Kidney epithelial cell (primary cell): Measurements from ENCODE around the gene PUSL1. TPM values are rescaled to one million over a fixed set of nuclear protein-coding genes. Genes with fewer than 3 reads are reported as not detected.
"Not testable (repeated sequence)": the region's sequence is repeated elsewhere in the genome, so short reads cannot be mapped to it uniquely, and the experiment has no call there.

Experiments used
- DNase-seq: peaks from one replicate; pipeline ENCODE4 v3.0.0-alpha.2; 2010; ENCODE audit warnings: low read depth
- H3K27me3 ChIP-seq: 2 replicates; pipeline ENCODE4 v1.6.0; 2011; ENCODE audit warnings: low read length; ENCODE audit not compliant: control insufficient read depth, insufficient read depth
- H3K36me3 ChIP-seq: 2 replicates; pipeline ENCODE4 v1.5.1; 2011; ENCODE audit warnings: low read length; ENCODE audit not compliant: control insufficient read depth, insufficient read depth
- H3K4me3 ChIP-seq: 2 replicates; pipeline ENCODE4 v1.5.1; 2011; ENCODE audit warnings: low read depth, mild to moderate bottlenecking, control low read depth, low read length
- CTCF ChIP-seq: IDR thresholded peaks from 2 replicates; pipeline ENCODE4 v1.5.1; 2011; ENCODE audit warnings: mild to moderate bottlenecking, moderate library complexity, low read length, control low read depth, inconsistent platforms; ENCODE audit not compliant: insufficient read depth, poor library complexity, severe bottlenecking
- total RNA-seq: library from RNA; depleted of rRNA; stranded (reverse); fragments of >200 nt; gene quantifications from 2 replicates; pipeline ENCODE4 v1.2.3, GENCODE V29; 2015

The PUSL1 gene
- total RNA-seq, 1 donor from 2014 or later, result 45.1 TPM

- no peak for DNase-seq
- Histone ChIP-seq H3K36me3 (peaks cover 4% of the 10 kb centered on the region), H3K4me3 (no peak overlapping the region), H3K27me3 (no peaks in the 10 kb centered on the region)
- no peak for TF ChIP-seq CTCF
Observed at GRCh38 chr1:1314237-1314586, 5.8 kb downstream of the PUSL1 start.

DNA sequence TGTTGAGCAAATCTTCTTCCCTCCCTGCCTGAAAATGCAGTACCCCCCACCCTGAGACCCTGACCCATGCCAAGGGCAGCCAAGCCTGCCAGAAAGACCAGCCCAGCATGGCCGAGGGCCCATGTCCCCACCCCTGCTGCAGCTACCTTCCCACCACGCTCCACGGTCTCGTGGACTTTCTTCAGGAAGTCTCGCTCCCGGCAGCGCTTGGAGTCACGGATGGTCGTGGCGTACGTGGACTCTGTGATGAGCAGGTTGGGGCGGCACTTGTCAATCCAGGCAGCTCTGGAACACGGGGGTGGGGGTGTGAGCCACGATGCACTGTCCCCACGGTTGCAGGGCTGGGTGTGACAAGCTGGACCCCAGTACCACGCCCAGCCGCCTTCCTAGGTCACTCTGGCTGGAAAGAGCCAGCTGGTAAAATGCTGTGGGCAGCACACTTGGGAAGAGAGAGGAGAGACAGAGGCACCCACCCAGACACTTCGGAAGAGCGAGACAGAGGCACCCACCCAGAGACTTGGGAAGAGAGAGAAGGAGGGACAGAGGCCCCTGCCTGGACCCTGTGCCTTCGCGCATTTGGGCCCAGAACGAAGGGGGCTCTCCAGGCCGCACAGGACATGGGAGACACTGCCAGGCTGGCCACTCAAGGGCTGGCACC is 6.4 kb downstream of the PUSL1 start:
- H3K27me3 ChIP-seq, result no peaks in the 10 kb centered on the region
- no peak for DNase-seq
- no peak for TF ChIP-seq CTCF
- H3K4me3 ChIP-seq, result no peak overlapping the region
- H3K36me3 ChIP-seq, result peaks cover 3% of the 10 kb centered on the region

GRCh38 chr1:1315435-1315954 is 7.1 kb downstream of the PUSL1 start:
- DNase-seq, result no peak
- Histone ChIP-seq H3K4me3 (no peak overlapping the region), H3K27me3 (no peaks in the 10 kb centered on the region), H3K36me3 (peaks cover 5% of the 10 kb centered on the region)
- no peak for TF ChIP-seq CTCF

- H3K36me3 ChIP-seq, H3K27me3 ChIP-seq, H3K4me3 ChIP-seq, DNase-seq: not testable (repeated sequence)
Observed at GRCh38 chr1:1316199-1316598, 7.8 kb downstream of the PUSL1 start.

DNA sequence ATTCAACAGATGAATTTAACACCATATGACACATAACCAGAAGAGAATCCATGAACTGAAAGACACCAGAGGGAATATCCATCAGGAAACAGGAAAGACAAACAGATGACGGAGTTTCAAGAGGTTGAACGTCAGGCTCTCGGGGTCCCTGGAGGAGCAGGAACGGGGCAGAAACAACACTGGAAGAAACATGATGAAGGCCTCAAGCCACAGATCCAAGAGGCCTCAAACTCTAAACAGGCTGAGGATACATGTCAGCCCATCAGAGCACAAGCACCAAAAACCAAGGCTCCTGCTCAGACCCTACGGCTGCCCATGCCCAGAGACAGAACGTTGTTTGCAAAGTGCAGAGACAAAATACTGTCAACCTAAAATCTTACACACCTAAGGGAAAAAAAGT is 9.0 kb downstream of the PUSL1 start:
- TF ChIP-seq CTCF, result no peak
- H3K4me3 ChIP-seq, result no peak overlapping the region
- H3K36me3 ChIP-seq, result peaks cover 3% of the 10 kb centered on the region
- no peak for DNase-seq
- H3K27me3 ChIP-seq, result no peaks in the 10 kb centered on the region

DNA sequence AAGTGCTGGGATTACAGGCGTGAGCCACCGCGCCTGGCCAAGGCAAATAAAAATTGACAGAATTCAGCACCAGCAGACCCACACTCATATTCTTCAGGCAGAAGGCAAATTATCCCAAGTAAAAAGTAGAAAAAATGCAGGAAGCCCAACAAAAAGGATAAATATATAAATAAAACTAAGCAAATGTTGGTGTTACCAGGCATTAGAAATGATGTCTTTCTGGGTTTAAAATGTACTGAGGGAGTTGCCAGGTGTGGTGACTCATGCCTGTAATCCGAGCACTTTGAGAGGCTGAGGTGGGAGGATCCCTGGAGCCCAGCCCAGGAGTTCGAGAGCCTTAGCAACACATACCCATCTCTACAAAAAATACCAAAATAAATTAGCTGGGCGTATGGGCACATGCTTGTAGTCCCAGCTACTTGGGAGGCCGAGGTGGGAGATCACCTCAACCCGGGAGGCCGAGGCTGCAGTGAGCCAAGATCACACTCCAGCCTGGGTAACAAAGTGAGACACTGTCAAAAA is 9.8 kb downstream of the PUSL1 start:
- Histone ChIP-seq H3K36me3 (peaks cover 2% of the 10 kb centered on the region), H3K27me3 (no peaks in the 10 kb centered on the region), H3K4me3 (no peak overlapping the region)
- TF ChIP-seq CTCF, result no peak
- peak; percentile 77 for DNase-seq
